Karpas-422 (cell line): ENCODE results near the gene KCNJ12. TPM values are rescaled to one million over a fixed set of nuclear protein-coding genes. Genes with fewer than 3 reads are reported as not detected.
"Not testable (repeated sequence)": the region's sequence is repeated elsewhere in the genome, so short reads cannot be mapped to it uniquely, and the experiment has no call there.

Experiments
- DNase-seq: peaks from one replicate; pipeline ENCODE4 v3.0.0-alpha.2; 2015
- H2AFZ ChIP-seq: fragments of 200-600 bp; sonication (generic); 2 replicates; pipeline ENCODE4 v1.6.1; 2014; ENCODE audit warnings: antibody characterized with exemption, low read length, mixed read lengths
- H3K27ac ChIP-seq: fragments of 200-600 bp; sonication (generic); 2 replicates; pipeline ENCODE4 v1.5.1; 2014; ENCODE audit warnings: mild to moderate bottlenecking, low read length, moderate library complexity
- H3K27me3 ChIP-seq: fragments of 200-600 bp; sonication (generic); 2 replicates; pipeline ENCODE4 v1.6.1; 2014; ENCODE audit warnings: low read length, mixed read lengths
- H3K36me3 ChIP-seq: fragments of 200-600 bp; sonication (generic); 2 replicates; pipeline ENCODE4 v1.6.1; 2014; ENCODE audit warnings: low read length, mixed read lengths; ENCODE audit not compliant: insufficient read depth
- H3K4me1 ChIP-seq: fragments of 200-600 bp; sonication (generic); 2 replicates; pipeline ENCODE4 v1.6.1; 2014; ENCODE audit warnings: mild to moderate bottlenecking, low read length, mixed read lengths
- H3K4me2 ChIP-seq: fragments of 200-600 bp; sonication (generic); 2 replicates; pipeline ENCODE4 v1.6.1; 2014; ENCODE audit warnings: low read length, low read depth, mild to moderate bottlenecking; ENCODE audit not compliant: poor library complexity, severe bottlenecking
- H3K4me3 ChIP-seq: fragments of 200-600 bp; sonication (generic); 2 replicates; pipeline ENCODE4 v1.5.1; 2014; ENCODE audit warnings: mild to moderate bottlenecking, antibody characterized with exemption, low read length, mixed read lengths
- H3K79me2 ChIP-seq: fragments of 200-600 bp; sonication (generic); 2 replicates; pipeline ENCODE4 v1.6.1; 2014; ENCODE audit warnings: mild to moderate bottlenecking, low read length, mixed read lengths
- H3K9ac ChIP-seq: fragments of 200-600 bp; sonication (generic); 2 replicates; pipeline ENCODE4 v1.6.0; 2014; ENCODE audit warnings: low read length
- H3K9me2 ChIP-seq: fragments of 200-600 bp; sonication (generic), shearing (Covaris generic); replicated peaks from 2 replicates; pipeline ENCODE4 v1.6.0; 2014; ENCODE audit warnings: mild to moderate bottlenecking, low read length, moderate library complexity; ENCODE audit not compliant: insufficient read depth
- H3K9me3 ChIP-seq: fragments of 300-700, 200-600 bp; sonication (generic); 2 replicates; pipeline ENCODE4 v1.6.1; 2014; ENCODE audit warnings: low read length, mixed read lengths
- H4K20me1 ChIP-seq: fragments of 200-600 bp; sonication (generic); 2 replicates; pipeline ENCODE4 v1.6.1; 2014; ENCODE audit warnings: mild to moderate bottlenecking, antibody characterized with exemption, low read length, low read depth; ENCODE audit not compliant: insufficient read depth
- total RNA-seq: library from RNA; depleted of rRNA; stranded (reverse); fragments of >200 nt; shearing (Covaris generic); gene quantifications from 2 replicates; pipeline ENCODE4 v1.2.3, GENCODE V29; 2014; ENCODE audit warnings: low replicate concordance

KCNJ12 gene
- total RNA-seq, 1 experiment from 2014 or later = 0.22 TPM

- not testable (repeated sequence) for H3K9me3 ChIP-seq, H3K9ac ChIP-seq, DNase-seq, H3K27me3 ChIP-seq, H3K9me2 ChIP-seq, H3K4me3 ChIP-seq, H3K4me2 ChIP-seq, H3K36me3 ChIP-seq, H3K27ac ChIP-seq, H4K20me1 ChIP-seq, H2AFZ ChIP-seq, H3K79me2 ChIP-seq
- peaks cover 12% of the 10 kb centered on the region for H3K4me1 ChIP-seq
Measured at GRCh38 chr17:21408224-21408623, 32.1 kb downstream of the KCNJ12 start.

DNA sequence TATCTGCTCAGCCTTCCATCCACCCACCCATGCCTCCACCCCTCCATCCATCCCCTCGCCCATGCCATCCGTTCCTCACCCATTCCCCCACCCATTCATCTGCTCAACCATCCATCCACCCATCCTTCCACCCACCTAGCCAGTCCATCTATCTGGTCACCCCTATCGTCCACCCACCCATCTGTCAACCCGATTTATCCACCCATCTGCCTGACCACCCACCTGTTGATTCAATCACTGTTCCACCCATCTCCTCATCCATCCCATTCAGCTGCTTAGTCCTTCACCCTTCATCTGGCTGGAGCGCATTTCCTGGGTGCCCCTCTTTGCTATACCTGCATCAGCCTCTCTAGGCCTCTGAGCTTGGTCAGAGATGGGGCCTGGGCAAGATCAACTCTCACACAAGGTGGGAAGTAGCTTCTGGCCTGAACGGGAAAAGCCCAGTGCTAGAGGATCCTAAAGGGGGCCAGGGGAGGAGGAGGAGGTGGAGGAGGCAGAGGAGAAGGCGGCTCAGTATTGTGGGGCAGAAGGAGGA is 32.7 kb downstream of the KCNJ12 start:
- not testable (repeated sequence) for DNase-seq, H4K20me1 ChIP-seq, H3K9me2 ChIP-seq, H3K79me2 ChIP-seq, H3K4me2 ChIP-seq, H3K36me3 ChIP-seq, H3K27ac ChIP-seq, H3K9ac ChIP-seq, H2AFZ ChIP-seq, H3K27me3 ChIP-seq, H3K4me3 ChIP-seq, H3K9me3 ChIP-seq
- H3K4me1 ChIP-seq = peaks cover 15% of the 10 kb centered on the region

DNA sequence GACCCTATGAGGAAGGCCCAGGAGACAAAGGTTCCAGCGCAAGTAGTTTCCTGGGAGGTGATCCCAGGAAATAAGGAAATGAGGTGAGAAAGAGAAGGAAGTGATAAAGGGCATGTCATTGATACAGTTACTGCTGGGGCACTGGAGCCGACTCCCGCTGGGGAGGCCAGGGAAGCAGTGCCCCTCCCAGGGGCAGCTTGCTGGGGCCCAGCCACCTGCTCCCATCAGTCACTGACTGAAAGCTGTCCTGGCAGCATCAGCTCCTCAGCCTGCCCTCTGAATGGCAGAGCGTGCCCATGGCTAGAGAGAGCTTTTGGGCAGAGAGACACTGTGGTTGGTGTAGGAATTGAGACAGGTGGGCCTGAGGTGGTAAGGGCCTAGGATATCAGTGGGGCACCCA is 33.2 kb downstream of the KCNJ12 start:
- not testable (repeated sequence) for H4K20me1 ChIP-seq, H3K36me3 ChIP-seq, DNase-seq

GRCh38 chr17:21409971-21410370 is 33.8 kb downstream of the KCNJ12 start:
- not testable (repeated sequence) for H3K4me3 ChIP-seq, H3K4me2 ChIP-seq, H3K9me3 ChIP-seq, H4K20me1 ChIP-seq, H3K79me2 ChIP-seq, H2AFZ ChIP-seq, H3K27ac ChIP-seq, H3K9me2 ChIP-seq, H3K36me3 ChIP-seq, H3K9ac ChIP-seq, DNase-seq, H3K27me3 ChIP-seq
- H3K4me1 ChIP-seq = peaks cover 15% of the 10 kb centered on the region

More for the DNA sequence above, 33.2 kb downstream of the KCNJ12 start:
- H3K4me1 ChIP-seq = peaks cover 15% of the 10 kb centered on the region
- H3K4me3 ChIP-seq, H3K27ac ChIP-seq, H3K9me3 ChIP-seq, H3K9ac ChIP-seq, H3K27me3 ChIP-seq, H3K9me2 ChIP-seq, H2AFZ ChIP-seq, H3K4me2 ChIP-seq, H3K79me2 ChIP-seq: not testable (repeated sequence)

- H4K20me1 ChIP-seq, H3K9me2 ChIP-seq, H3K4me2 ChIP-seq, H3K27ac ChIP-seq, H3K27me3 ChIP-seq, H3K9me3 ChIP-seq, H3K9ac ChIP-seq, H3K4me3 ChIP-seq, H2AFZ ChIP-seq, DNase-seq, H3K36me3 ChIP-seq, H3K79me2 ChIP-seq: not testable (repeated sequence)
- peaks cover 12% of the 10 kb centered on the region for H3K4me1 ChIP-seq
Measured at GRCh38 chr17:21410371-21410770, 34.2 kb downstream of the KCNJ12 start.

GRCh38 chr17:21410906-21411678 is 34.9 kb downstream of the KCNJ12 start:
- H4K20me1 ChIP-seq, H3K27ac ChIP-seq, H3K36me3 ChIP-seq, H3K9me2 ChIP-seq, DNase-seq, H3K4me3 ChIP-seq, H3K27me3 ChIP-seq, H3K4me1 ChIP-seq, H3K79me2 ChIP-seq, H3K9ac ChIP-seq, H2AFZ ChIP-seq, H3K9me3 ChIP-seq, H3K4me2 ChIP-seq: not testable (repeated sequence)

GRCh38 chr17:21411679-21412205 is 35.6 kb downstream of the KCNJ12 start:
- not testable (repeated sequence) for H3K27ac ChIP-seq, H2AFZ ChIP-seq, DNase-seq, H3K4me1 ChIP-seq, H3K4me2 ChIP-seq, H4K20me1 ChIP-seq, H3K27me3 ChIP-seq, H3K9me3 ChIP-seq, H3K79me2 ChIP-seq, H3K36me3 ChIP-seq, H3K9me2 ChIP-seq, H3K4me3 ChIP-seq, H3K9ac ChIP-seq

GRCh38 chr17:21412207-21412681 is 36.1 kb downstream of the KCNJ12 start:
- not testable (repeated sequence) for DNase-seq, H3K4me2 ChIP-seq, H3K36me3 ChIP-seq

More at GRCh38 chr17:21412207-21412681, 36.1 kb downstream of the KCNJ12 start:
- not testable (repeated sequence) for H3K27ac ChIP-seq, H3K4me3 ChIP-seq, H2AFZ ChIP-seq, H3K79me2 ChIP-seq, H3K4me1 ChIP-seq, H3K9me2 ChIP-seq, H4K20me1 ChIP-seq, H3K9me3 ChIP-seq, H3K9ac ChIP-seq, H3K27me3 ChIP-seq
